ENCODE results near the gene SPACA6.
"Not testable (repeated sequence)": the region's sequence is repeated elsewhere in the genome, so short reads cannot be mapped to it uniquely, and the experiment has no call there.

Gene SPACA6

DNA sequence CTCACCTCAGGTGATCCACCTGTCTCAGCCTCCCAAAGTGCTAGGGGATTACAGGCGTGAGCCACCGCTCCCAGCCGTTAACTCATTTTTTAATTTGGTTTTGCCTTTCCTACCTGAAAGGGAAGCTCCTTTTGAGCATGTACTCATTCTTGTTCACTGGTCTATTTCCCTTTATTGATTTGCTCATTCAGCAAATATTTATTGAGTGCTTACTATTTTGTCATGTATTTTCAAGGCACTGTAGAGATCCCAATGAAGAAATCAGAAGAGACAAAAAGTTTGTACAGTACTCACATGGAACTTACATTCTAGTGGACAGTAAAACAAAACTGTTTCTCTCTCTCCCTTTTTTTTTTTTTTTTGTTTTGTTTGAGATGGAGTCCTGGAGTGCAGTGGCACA is 13.8 kb downstream of the SPACA6 start:
- no peak for DNase-seq

- DNase-seq, result no peak
Observed at GRCh38 chr19:51708811-51709210, 15.7 kb downstream of the SPACA6 start.

DNA sequence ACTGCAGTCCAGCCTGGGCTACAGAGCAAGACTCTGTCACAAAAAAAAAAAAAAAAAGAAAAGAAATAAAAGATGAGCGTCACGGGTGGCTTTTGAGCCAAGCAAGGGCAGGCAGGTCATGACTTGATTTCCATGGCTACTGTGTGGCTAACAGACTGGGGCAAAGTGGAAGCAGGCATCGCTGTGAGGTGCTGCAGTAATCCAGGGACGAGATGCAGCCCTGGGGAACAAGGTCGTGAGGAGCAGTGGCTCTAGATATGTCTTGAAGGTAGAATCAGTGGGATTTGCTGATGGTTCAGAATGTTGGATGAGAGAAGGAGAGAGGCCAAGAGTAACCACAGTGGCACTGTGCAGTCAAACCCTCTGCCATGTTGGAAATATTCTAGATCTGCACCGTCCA is 16.4 kb downstream of the SPACA6 start:
- DNase-seq, result no peak

DNA sequence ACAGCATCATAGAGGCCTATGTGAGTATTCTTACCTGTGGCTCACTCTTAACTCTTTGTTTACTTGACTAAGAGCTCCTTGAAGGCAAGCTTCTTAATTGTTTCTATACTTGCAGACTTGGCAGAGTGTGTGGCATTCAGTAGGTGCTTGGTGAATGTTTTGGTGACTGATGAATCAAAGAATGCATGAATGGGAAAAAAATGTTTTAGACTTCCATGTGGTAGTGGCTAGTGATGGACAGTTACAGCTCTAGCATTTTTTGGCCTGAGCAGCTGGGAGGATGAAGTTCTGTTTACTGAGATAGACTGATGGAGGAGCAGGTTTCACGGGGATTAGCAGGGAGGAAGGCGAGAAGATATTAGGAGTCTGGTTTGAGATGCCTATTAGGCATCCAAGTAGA is 17.0 kb downstream of the SPACA6 start:
- no peak for DNase-seq

DNA sequence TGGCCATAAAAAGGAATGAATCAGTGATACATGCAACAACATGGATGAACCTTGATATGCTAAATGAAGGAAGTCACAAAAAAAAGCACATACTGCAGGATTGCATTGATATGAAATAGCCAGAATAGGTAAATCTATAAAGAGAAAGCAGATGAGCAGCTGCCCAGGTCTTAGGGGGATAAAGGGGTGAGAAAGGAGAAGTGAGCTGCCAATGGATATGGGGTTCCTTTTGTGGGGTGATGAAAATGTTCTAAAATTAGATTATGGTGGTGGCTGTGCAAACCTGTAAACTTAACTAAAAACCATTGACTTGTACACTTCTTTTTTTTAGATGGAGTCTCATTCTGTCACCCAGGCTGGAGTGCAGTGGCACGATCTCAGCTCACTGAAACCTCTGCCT is 18.6 kb downstream of the SPACA6 start:
- no peak for DNase-seq

GRCh38 chr19:51712461-51713081 is 19.4 kb downstream of the SPACA6 start:
- no peak for DNase-seq

DNA sequence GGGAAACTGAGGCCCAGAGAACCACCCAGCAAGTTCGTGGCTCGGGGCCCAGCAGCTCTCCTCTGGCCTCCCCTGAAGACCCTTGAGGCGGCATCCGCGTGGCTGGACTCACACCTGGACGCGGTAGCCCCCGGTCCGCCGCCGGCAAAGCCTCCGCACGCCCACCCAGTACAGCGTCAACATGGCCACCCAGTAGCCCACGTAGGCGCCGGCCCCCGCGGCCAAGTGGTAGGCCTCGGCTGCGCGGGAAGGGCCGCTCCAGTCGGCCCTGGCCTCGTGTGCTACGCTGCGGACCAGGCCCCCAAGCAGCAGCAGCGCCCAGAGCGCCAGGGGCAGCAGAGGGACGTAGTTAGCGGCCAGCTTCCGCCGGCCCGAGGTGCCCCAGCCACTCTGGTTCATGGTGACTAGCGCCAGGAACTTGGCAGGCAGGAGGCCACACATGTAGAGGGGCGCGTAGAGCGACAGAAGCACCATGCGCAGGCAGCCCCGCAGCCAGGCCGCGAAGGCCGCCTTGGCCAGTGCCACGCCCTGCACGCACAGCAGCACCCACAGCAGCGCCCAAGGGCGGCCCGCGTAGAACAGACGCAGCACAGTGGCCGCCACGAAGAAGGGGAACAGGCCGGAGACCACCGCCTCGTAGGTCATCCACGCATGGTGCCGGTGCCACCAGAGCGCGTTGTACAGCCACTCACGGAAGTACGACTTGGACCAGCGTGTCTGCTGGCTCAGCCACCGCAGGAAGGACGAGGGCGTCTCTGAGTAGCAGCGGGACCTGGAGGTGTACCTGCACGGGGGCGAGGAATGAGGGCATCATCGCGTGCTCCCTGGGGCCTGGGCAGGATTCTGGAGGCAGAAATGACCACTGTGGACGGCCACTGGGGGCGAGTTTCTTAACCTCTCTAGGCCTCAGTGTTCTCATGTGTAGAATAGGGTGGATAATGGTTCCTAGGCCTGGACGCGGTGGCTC is 20.5 kb downstream of the SPACA6 start:
- DNase-seq, result no peak

- DNase-seq, result no peak
Observed at GRCh38 chr19:51714848-51715247, 21.7 kb downstream of the SPACA6 start.

- no peak for DNase-seq
Observed at GRCh38 chr19:51715850-51716249, 22.7 kb downstream of the SPACA6 start.

DNA sequence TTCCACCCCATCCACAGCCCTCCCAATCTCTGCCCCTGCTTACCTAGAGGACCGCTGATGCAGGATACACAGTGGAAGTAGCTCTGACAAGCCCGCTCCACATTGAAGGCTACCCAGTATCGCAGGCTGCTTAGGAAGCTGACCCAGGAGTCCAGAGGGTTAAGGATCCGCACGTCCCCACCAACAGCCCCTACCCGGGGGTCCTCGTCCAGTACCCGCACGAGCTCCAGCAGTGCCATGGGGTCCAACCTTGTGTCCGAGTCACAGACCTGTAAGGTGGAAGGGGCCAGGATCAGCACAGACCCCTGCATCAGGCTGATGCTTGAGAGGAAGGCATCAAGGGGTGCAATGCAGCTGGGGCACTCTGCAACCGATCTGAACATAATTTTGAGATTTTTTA is 23.8 kb downstream of the SPACA6 start:
- no peak for DNase-seq

DNA sequence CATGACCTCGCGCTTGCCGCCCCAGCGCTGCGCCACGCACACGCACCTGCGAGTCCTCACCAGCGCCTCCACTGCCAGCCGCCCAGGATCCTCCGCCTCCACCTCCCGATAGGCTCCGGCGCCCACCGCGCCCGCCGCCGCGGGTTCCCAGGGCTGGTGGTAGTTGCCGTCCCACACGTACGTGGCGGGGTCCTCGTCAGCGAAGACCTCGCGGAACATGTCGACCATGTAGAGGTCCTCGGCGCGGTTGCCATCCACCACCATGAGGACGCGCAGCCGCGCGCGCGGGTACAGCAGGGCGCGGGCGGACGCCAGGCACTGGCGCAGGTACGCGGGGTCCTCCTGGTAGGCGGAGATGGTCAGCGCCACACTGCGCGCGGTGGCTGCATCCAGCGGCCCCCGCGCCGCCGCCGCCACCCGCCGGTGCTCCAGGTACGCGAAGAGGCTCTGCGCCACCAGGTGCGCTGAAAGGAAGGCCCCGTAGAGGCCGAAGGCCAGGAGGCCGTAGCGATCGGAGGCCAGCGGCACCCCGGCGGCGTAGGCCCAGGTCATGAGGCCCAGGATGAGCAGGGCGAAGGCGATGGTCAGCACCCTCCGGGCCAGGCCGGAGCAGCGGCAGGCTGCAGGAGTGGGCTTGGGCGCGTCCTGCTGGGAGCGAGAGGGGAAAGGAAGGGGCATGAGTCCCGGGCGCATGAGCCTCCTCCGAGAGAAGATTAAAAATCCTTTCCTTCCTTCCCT is 26.3 kb downstream of the SPACA6 start:
- DNase-seq, result no peak

DNA sequence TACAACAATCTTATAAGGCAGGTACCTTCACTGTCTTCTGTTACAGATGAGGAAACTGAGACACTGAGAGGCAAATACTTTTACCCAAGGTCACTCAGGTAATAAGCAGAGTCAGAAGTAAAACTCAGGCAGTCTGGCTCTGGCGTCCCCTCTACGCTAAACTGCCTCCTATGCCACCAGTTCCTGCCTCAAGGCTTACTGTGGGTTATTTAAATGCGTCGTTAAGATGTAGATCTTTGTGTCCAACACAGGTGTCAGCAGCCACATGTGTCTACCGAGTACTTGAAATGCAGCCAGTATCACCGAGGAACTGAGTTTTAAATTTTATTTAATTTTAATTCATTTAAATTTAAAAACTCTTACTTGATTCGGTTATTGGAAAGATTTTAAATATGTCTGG is 28.8 kb downstream of the SPACA6 start:
- DNase-seq, result no peak

- DNase-seq, result no peak
Observed at GRCh38 chr19:51722492-51722891, 29.4 kb downstream of the SPACA6 start.

GRCh38 chr19:51724543-51724942 is 31.4 kb downstream of the SPACA6 start:
- DNase-seq, result no peak

- DNase-seq, result no peak
Observed at GRCh38 chr19:51726049-51726448, 32.9 kb downstream of the SPACA6 start.

GRCh38 chr19:51727349-51727880 is 34.3 kb downstream of the SPACA6 start:
- no peak for DNase-seq

GRCh38 chr19:51729781-51730180 is 36.7 kb downstream of the SPACA6 start:
- DNase-seq, result no peak

DNA sequence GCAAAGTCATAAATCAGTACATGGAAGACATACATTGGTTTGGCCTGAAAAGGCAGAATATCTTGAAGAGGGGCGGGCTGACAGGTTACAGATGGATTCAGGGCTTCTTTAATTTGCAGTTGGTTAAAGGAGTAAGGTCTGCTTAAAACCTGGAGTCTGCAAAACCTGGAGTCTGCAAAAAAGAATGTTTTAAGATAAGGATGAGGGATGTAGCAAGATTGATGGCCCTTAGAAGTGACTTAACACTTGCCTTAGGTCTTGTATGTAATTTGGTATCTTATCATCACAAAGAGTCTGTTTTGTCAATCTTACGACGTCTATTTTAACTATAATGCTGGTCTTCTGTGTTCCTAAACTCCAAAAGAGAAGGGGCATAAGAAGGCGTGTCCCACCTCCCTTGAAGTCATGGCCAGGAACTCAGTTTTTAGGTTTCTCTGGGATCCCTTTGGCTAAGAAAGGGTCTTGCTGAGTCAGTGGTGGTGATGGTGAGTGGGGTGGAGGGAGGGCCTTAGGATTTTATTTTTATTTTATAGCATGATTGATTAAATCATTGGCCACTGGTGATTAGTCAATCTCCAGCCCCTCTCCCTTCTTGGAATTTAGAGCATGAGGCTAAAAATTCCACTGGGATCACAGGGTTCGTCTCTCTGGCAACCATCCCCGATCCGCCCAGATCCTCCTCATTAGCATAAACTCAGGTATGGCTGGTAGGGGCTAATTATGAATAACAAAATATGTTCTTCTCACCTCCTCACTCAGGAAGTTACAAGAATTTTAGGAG is 40.8 kb downstream of the SPACA6 start:
- no peak for DNase-seq

GRCh38 chr19:51735759-51736449 is 42.8 kb downstream of the SPACA6 start:
- no peak for DNase-seq

- DNase-seq, result no peak
Observed at GRCh38 chr19:51737389-51737788, 44.3 kb downstream of the SPACA6 start.

GRCh38 chr19:51737924-51738323 is 44.8 kb downstream of the SPACA6 start:
- DNase-seq, result no peak

DNA sequence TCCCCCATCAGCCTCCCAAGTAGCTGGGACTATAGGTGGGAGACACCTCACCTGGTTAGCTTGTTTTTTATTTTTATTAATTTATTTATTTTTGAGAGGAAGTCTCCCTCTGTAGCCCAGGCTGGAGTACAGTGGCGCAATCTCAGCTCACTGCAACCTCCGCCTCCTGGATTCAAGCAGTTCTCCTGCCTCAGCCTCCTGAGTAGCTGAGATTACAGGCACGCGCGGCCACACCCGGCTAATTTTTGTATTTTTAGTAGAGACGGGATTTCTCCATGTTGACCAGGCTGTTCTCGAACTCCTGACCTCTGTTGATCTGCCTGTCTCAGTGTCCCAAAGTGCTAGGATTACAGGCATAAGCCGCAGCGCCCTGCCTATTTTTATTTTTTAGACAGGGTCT is 45.4 kb downstream of the SPACA6 start:
- not testable (repeated sequence) for DNase-seq

Measured in CD4-positive, alpha-beta T cell treated with Interleukin-17A for 4 hours (primary cell).